GM19438 (cell line): Measurements from ENCODE around the gene RET.

Experiments used
- ATAC-seq: cut with Tn5 transposase; IDR thresholded peaks from one replicate; pipeline ENCODE4 v1.9.1; 2021; ENCODE audit warnings: low read depth; ENCODE audit not compliant: unreplicated experiment

The RET gene

DNA sequence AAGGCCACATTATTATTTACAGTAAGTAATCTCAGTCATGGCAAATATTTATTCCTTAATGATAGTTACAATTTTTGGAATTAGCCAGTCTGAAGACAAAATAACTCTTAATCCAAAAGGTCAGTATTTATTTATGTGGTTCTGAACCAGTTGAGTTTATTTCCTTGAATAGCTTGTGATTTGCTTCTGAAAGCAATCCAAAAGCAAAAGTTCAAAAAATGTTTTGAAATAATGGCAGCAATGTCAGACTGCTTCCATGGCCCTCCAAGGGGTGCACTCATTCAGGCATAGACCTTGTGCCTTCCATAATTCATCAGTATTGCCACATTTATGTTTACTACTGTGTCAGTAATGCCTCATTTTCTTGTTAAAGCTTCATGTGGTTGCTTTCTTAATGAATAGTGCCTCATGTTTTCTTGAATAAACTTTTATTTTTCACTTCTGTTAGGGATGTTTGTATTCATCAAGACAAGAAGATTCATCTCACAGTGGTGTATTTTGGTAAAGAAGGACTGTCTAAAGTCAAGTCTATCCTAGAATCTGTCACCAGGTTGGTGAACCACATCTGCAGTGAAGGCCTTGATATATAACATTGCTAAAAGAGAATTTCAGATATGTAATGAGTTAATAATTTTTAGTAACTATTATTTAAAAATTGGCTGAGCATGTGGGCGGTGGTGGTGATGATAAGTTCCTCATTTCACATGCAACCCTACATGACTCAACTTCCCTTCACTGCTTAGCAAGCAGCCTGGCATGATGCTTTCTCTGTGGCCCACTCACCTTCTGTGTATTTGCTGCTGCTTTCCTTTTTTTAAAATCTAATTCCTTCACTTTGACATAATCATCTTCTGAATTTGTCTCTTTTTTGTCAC is 83.4 kb downstream of the RET start:
- ATAC-seq, result no peak

DNA sequence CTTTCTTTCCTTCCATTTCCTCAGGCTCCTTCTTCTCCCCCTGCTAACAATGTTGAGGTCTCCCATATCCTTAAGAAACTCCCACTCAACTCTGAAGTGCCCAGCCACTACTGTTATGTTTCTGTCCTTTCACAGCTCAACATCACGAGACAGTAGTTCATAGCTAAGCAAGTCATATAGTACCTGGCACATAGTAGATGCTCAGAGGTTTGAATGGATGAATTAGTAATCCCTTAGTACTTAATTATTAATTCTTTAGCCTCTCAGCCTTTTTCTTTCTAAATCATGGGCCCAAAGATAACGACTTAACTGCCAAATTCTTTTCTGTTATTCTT is 84.0 kb downstream of the RET start:
- peak; percentile 80 for ATAC-seq

DNA sequence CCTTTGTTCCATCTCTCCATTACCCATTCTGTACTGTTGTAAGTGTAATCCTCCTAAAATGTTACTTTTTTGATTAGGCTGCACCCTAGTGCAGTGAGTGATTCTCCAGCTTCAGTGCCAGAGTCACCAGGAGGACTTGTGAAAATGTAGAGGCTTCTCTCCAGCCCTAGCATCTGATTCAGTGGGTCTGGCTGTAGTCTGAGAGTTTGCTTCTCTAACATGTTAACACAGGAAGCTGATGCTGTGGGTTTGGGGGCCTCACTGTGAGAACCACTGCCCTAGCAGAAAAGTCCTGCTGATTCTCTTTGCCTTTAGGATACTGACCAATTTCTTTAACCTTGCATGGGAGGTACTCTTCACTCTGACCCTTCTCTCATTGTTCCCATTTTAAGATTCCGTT is 85.7 kb downstream of the RET start:
- ATAC-seq, result no peak

DNA sequence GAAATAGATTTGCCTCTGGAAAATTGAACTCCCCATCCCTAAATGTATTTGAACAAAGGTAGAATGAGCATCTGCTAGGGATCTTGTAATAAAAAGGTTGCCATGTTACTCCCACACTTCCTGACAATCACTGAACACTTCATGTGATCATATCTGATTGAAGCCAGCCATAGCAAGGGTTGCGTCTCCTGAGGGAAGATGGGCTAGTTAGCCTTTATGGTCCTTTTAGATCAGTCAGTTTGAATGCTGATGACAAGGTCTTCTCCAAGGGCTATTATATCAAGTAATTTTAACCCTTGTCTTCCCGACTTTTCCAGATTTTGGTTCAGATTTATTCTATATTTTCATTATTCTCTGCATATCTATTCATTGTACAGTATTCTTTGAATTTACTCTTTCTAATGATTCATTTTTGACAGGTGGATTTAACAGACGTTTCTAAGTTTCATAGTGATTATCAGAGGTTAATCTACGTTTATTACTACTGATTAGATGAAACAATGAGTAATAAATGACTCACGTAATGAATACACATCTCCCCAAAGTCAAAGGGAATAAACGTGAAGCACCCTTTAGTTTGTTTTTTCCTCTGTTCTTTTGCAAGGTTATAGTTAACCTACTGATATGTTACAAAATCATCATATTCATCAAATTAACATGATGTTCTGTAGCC is 89.5 kb downstream of the RET start:
- ATAC-seq, result no peak

DNA sequence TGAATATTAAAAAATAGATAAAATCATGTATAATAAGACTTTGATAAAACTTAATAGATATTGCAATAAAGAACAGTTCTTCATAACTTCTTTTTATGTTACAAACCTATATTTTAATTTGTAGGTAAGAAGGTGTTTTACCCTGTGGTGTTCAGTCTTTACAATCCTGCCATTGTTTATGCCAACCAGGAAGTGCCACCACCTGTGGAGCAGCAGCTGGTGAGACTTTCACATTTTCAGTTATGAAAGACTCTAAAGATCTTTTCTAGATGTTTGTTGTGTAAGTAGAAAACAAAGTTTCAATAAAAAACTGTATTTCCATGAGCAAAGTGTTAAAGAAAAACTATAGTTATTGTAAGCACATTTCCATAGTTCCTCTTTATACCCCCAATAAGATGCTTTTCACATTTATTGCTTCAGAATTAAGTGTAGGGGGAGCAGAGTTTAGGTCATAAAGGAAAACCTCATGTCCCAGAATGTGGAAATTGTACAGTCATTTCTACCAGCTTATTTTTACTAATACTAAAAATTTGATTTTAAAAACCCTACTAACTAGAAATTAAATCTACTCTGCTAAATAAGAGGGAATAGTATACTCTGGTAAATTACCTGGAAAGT is 90.1 kb downstream of the RET start:
- no peak for ATAC-seq

DNA sequence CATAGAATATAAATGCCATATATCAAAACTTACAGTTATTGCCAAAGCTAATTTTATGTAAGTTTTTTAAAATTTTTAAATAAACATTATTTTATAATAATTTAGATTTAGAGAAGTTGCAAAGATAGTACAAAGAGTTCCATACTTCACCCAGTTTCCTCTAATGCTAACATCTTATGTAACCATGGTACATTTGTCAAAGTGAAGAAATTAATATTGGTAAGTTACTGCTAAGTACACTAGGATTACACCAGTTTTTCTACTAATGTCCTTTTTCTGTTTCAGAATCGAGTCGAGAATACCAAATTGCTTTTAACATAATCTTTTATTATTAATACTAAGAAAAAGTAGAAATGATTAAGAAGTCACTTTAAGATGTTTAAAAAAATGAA is 90.6 kb downstream of the RET start:
- no peak for ATAC-seq

DNA sequence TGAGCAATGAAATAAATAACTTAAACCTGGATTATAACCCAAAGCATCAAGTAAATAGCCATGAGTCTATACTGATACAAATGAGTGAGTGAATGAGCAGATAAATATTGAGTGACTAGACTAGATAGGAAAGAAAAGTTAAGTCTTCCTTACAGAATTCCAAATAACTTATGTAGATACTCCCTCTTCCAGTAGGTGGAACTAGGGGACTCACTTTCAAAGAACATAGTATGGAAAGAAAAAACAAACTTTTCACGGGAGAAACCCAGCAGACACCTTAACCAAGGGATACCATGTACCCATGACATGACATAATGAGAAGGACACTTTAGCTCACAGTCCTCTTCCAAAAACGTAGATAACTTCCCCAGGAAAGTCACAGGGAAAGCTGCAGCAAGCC is 93.6 kb downstream of the RET start:
- ATAC-seq, result no peak

DNA sequence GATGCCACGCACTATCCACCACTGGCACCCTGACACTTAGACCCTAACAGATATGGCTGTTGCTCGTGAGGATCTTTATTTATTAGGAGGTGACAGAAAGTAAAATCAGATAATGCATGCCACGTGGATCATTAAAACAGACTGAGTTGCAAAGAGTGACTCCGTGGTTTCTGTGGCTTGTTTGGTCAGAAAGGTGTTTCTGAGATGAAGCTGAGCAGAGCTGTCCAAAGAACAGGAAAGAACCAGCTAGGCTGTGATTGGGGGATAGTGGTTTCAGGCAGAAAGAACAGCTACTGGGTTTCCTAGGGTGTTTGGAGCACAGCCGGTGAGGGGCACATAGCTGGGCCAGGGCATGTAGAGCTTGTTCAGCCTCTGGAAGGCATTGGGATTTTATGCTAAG is 95.8 kb downstream of the RET start:
- ATAC-seq, result no peak

DNA sequence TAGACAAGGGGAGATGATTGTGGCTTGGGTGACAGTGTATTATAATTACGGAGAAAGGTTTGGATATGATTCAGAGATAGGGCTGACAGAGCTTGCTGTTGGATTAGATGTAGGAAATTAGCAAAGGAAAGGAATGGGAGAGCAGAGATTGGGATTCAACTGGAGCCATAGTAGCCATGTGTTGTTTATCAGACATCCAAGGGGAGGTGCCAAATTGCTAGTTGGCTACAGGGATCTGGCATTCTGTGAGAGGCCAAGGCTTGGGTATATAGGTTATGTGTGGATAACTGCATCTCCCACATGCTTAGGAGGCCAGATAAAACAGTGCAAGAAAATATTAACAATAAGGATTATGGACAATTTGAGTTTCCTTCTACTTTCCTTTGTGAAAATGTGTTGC is 96.3 kb downstream of the RET start:
- ATAC-seq, result no peak

DNA sequence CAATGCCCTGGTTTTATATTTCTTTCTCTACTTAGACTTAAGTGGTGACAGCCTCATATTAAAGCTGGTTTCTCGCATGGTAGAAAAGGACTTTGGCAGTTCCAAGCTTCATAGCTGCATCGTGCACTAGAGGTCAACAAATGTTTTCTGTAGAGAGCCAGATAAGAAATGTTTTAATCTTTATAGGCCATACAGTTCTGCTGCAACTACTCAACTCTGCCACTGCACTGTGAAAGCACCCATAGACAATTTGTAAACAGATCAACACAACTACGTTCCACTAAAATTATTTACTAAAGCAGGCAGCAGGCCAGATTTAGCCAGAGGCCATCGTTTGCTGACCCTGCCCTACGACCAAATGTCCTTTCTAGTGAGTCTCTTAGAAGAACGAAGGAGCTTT is 98.1 kb downstream of the RET start:
- ATAC-seq, result no peak

DNA sequence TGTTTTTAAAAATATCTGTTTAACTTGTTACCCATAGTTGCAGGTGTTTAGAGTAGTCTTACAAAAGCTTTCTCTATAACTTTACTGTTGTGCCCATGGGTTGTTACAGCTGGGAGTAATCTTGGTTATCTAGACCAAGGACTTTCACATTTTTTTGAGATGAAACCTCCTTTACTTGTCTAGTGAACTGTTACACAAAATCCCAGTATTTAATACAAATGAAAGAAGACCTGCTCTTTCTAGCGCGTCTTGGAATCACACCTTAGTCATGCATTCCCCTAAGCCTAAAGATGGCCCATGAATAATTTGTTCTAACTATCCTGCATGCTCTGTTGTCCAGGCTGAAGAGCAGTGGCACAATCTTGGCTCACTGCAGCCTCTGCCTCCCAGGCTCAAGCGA is 99.4 kb downstream of the RET start:
- ATAC-seq, result no peak

DNA sequence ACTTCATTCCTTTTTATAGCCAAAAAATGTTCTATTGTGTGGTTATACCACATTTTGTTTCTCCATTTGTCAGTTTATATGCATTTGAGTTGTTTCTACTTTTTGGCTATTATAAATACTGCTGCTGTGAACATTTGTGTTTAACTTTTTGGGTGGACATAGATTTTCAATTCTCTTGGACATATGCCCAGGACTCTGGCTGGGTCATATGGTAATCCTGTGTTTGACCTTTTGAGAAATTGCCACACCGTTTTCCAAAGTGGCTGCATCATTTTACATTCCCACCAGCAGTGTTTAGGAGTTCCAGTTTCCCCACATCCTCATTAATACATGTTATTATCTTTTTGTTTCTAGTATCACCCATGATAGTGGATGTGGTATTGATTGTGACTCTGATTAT is 100.7 kb downstream of the RET start:
- ATAC-seq, result no peak
